Renal pelvis (tissue), 4 donors: ENCODE data around the gene GRAMD2A. TPM values are rescaled to one million over a fixed set of nuclear protein-coding genes. Genes with fewer than 3 reads are reported as not detected.
A peak's percentile ranks its signal among the peaks of the same experiment; 100 is the strongest.

Experiments
- DNase-seq: peaks from one replicate; pipeline ENCODE4 v3.0.0-alpha.2; 2013
- polyA plus RNA-seq, 3 donors: library from polyadenylated mRNA; unstranded; fragments of 120-200 nt; gene quantifications; one replicate each; pipeline ENCODE4 v1.2.1, GENCODE V29; 2013; ENCODE audit not compliant: insufficient read length in 3 of 3

GRAMD2A gene
- polyA plus RNA-seq, 3 donors, result 6.6 to 21.3 (median 14.8) TPM

- DNase-seq, result peak; percentile 48
Observed at GRCh38 chr15:72136170-72137051, 61.2 kb downstream of the GRAMD2A start.

- DNase-seq, result no peak
Observed at GRCh38 chr15:72135719-72136118, 61.9 kb downstream of the GRAMD2A start.

- no peak for DNase-seq
Observed at GRCh38 chr15:72133211-72133610, 64.4 kb downstream of the GRAMD2A start.

GRCh38 chr15:72131922-72132321 lies 65.7 kb downstream of the GRAMD2A start:
- no peak for DNase-seq

GRCh38 chr15:72130272-72130671 lies 67.3 kb downstream of the GRAMD2A start:
- no peak for DNase-seq

- DNase-seq, result no peak
Observed at GRCh38 chr15:72128359-72128758, 69.2 kb downstream of the GRAMD2A start.

- DNase-seq, result no peak
Observed at GRCh38 chr15:72127724-72128322, 69.8 kb downstream of the GRAMD2A start.

- no peak for DNase-seq
Observed at GRCh38 chr15:72124218-72124617, 73.4 kb downstream of the GRAMD2A start.

DNA sequence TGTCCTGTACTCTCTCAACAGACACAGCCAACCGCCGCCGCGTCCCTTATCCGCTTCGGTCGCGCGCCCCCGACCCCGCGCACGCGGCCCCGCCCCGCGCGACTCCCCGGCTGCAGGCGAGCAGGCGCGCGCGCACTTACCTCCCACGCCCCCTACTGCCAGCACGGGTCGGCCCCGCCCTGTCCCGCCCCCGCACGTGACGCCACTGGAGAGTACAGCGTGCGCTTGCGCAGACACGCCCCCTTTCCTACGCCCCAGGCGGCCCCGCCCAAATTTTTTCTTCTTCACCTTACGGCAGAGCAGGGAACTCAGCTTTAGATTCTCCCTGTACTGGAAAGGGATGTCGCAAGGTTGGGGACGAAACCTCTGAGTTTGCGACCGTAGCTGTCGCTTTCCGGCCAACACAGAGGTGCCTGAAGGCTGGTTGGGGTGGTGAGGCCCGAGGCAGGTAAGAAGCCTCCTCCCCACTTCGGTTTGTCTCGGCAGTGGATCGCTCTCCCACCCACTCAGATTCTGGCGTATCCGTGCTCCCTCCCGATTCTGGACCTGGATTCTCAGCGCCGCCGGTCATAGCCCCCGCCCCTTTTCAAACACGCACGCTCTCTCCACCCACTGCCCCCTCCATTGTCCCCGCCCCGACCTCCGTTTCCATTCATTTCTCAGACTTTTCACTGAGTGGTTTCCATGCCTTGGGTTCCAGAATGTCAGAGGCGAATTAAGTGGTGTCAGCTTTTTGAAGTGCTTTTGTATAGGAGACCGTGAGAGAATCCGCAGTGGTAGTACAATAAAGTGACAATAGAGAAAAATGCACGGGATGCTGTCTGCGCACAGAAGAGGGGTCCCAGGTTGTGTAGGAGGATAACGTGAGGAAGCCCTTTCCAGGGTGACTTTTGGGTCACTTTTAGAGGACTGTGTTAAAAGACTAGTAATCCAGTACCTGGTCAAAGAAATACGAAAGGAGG lies 79.3 kb downstream of the GRAMD2A start, which contains the start of the genes MYO9A and SENP8:
MYO9A (minus strand) TSS at position 134 of the 962 bp plus-strand sequence. CDS start 71,587 bp downstream, outside the sequence.
SENP8 (plus strand) TSS at position 387 of the 962 bp plus-strand sequence. CDS start 21,221 bp downstream, outside the sequence.
- peak; percentile 97 for DNase-seq

- DNase-seq, result no peak
Observed at GRCh38 chr15:72117486-72118016, 80.0 kb downstream of the GRAMD2A start.

- peak; percentile 39 for DNase-seq
Observed at GRCh38 chr15:72116731-72117485, 80.7 kb downstream of the GRAMD2A start.

DNA sequence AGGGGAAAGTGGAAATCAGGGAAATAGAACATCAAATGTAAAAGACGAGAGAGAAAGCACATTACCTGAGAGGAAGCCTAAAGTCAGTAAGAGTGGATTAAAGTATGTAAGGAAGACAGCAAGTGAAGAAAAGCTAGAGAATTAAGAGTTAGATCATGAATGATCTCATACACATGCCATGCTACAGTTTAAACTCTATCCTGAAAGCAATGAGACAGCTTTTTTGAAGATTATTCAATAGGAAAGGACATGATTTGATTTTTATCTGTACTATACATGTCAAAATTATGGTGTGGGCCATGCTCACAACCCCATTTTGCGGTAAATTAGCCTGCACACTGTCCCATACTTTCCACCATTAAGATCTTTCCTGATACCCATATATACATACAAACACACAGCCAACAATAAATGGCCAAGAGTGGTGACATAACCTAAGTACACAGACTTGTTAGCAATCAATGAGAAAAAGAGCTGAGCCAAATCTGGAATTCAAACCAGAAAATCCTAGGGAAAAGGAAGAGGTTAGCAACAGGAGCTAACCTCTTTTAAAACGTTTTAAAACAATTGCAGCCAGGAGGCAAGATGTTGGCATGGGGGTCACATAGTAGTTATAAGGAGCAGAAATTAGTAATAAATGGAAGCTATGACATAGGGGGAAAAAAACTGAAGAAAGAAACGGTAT lies 84.1 kb downstream of the GRAMD2A start:
- DNase-seq, result no peak

GRCh38 chr15:72112805-72113204 lies 84.8 kb downstream of the GRAMD2A start:
- DNase-seq, result no peak

DNA sequence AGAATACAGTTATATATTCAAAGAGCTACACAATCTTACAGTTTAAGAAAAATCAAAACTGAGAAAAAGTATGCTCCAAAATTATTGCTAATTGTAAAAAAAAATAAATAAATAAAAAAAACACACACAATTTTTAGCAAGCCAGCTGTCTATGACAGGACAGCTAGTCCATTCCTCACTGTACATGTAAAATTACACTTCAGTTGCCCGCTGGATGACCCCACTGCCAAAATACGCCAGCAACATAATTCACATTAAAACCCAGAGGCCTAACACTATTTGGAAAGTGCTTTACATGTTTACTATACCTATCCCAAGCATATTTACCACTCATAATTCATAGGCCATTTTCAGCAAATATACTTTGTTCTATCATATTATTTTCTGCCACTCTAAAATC lies 85.5 kb downstream of the GRAMD2A start:
- peak; percentile 20 for DNase-seq

DNA sequence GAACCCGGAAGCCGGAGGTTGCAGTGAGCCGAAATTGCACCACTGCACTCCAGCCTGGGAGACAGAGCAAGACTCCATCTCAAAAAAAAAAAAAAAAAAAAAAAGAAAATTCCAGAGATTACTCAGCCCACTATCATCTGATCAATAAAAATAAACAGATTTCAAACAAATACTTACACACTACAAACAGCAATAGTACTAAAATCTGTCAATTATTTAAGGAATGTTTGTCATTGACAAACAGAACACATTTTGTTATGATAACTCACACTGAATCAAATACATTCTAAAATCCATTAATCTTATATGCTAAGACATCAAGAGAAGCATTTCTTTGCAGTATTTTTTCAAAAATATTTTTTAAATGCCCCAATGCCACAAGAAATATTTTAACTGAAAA lies 87.2 kb downstream of the GRAMD2A start:
- no peak for DNase-seq

Other genes starting within 250 kb of the GRAMD2A start
- 10 to 100 TPM; 30.1 to 43.0 (median 35.0) TPM for gene MYO9A, start 79.6 kb downstream of the GRAMD2A start, polyA plus RNA-seq
- 1 to 10 TPM; 6.5 to 7.2 (median 6.6) TPM for gene SENP8, start 79.4 kb downstream of the GRAMD2A start, polyA plus RNA-seq
- 100 to 1,000 TPM; 625 to 751 (median 695) TPM for gene PKM, start 33.4 kb upstream of the GRAMD2A start, polyA plus RNA-seq
- gene PARP6, start 74.8 kb upstream of the GRAMD2A start, polyA plus RNA-seq, result 100 to 1,000 TPM in 2 of 3 donors, 10 to 100 TPM in 1; 86.9 to 133 (median 133) TPM
- 1 to 10 TPM; 3.5 to 5.2 (median 5.0) TPM for gene CELF6, start 122.4 kb upstream of the GRAMD2A start, polyA plus RNA-seq
- gene HEXA, start 178.2 kb upstream of the GRAMD2A start, polyA plus RNA-seq, result 100 to 1,000 TPM; 109 to 119 (median 117) TPM
- gene TMEM202, start 200.5 kb upstream of the GRAMD2A start, polyA plus RNA-seq, result not detected